ENCODE measurements around the gene FOXD1. TPM values are rescaled to one million over a fixed set of nuclear protein-coding genes. Genes with fewer than 3 reads are reported as not detected.
"Not testable (repeated sequence)": the region's sequence is repeated elsewhere in the genome, so short reads cannot be mapped to it uniquely, and the experiment has no call there.

FOXD1 gene
- total and polyA plus RNA-seq, 4 donors, result 0.25 to 15.2 (median 8.3) TPM

DNA sequence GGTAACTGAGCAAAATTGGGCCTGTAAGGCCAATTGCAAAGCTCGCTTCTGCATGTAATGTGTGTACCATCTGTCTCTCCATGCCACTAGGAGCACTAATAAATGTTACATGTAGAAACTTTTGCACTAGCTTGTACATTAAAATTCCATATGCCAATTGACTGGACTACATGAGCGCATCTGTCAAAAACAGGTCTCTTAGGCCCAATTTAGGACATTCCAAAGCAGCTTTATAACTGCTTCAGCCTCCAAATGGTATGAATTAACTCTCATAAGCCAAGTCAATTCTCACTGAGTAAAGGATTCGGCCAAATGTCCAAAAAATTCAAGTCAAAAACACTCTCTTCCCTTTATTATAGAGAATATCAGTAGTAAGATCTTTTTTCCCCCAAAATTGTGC is 23.5 kb upstream of the FOXD1 start:
- no peak overlapping the region for H3K4me3 ChIP-seq (ENCODE audit: low read length in 2 of 2)
- H3K27ac ChIP-seq (ENCODE audit: low read depth in 1 of 2, low read length in 2 of 2), result no peak overlapping the region
- intact Hi-C loops (cut with DNase I), result no loop called here
- no peaks in the 10 kb centered on the region for H3K27me3 ChIP-seq (ENCODE audit: control insufficient read depth in 1 of 2, insufficient read depth in 2 of 2, low read length in 1 of 2)
- DNase-seq (no peak), ATAC-seq (ENCODE audit: low FRiP score) (no peak)
- H3K9me3 ChIP-seq (ENCODE audit: control insufficient read depth, low read length), result no peaks in the 10 kb centered on the region
- no peaks in the 10 kb centered on the region for H3K36me3 ChIP-seq (ENCODE audit: control insufficient read depth in 1 of 2, insufficient read depth in 2 of 2, low read length in 1 of 2)
- no peaks in the 10 kb centered on the region for H3K4me1 ChIP-seq (ENCODE audit: control insufficient read depth in 1 of 2, insufficient read depth in 2 of 2, low read length in 2 of 2)
- 63 to 96% methylated on average over 3 of the region's 3 CpGs for WGBS, 2 donors

GRCh38 chr5:73471654-73472053 is 23.1 kb upstream of the FOXD1 start:
- ATAC-seq (ENCODE audit: low FRiP score) (no peak), DNase-seq (no peak)
- no peaks in the 10 kb centered on the region for H3K36me3 ChIP-seq (ENCODE audit: control insufficient read depth in 1 of 2, insufficient read depth in 2 of 2, low read length in 1 of 2)

DNA sequence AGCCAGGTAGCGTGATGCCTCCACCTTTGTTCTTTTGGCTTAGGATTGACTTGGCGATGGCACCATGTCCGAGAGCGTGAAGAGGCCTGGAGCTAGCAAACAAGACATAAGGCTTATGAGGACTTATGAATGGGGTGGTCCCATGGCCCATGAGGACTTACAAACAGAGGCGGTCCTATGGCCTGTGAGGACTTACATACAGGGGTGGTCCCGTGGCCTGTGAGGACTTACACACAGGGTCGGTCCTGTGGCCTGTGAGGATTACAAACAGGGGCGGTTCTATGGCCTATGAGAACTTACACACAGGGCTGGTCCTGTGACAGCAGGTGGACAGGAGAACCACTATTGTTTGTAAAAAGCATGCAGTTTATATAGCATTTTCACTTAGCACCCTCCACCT is 21.3 kb upstream of the FOXD1 start:
- Histone ChIP-seq H3K9me3 (ENCODE audit: control insufficient read depth, low read length) (no peaks in the 10 kb centered on the region), H3K4me1 (ENCODE audit: control insufficient read depth in 1 of 2, insufficient read depth in 2 of 2, low read length in 2 of 2) (no peaks in the 10 kb centered on the region), H3K27ac (ENCODE audit: low read depth in 1 of 2, low read length in 2 of 2) (no peak overlapping the region), H3K36me3 (ENCODE audit: control insufficient read depth in 1 of 2, insufficient read depth in 2 of 2, low read length in 1 of 2) (no peaks in the 10 kb centered on the region), H3K27me3 (ENCODE audit: control insufficient read depth in 1 of 2, insufficient read depth in 2 of 2, low read length in 1 of 2) (no peaks in the 10 kb centered on the region), H3K4me3 (ENCODE audit: low read length in 2 of 2) (no peak overlapping the region)
- no peak for DNase-seq
- ATAC-seq (ENCODE audit: low FRiP score), result no peak
- 94 to 96% methylated on average over 8 of the region's 8 CpGs for WGBS, 2 donors
- intact Hi-C loops (cut with DNase I), result no loop called here

More at GRCh38 chr5:73471654-73472053, 23.1 kb upstream of the FOXD1 start:
- no peak overlapping the region for H3K4me3 ChIP-seq (ENCODE audit: low read length in 2 of 2)
- no peaks in the 10 kb centered on the region for H3K9me3 ChIP-seq (ENCODE audit: control insufficient read depth, low read length)
- no peak overlapping the region for H3K27ac ChIP-seq (ENCODE audit: low read depth in 1 of 2, low read length in 2 of 2)
- H3K4me1 ChIP-seq (ENCODE audit: control insufficient read depth in 1 of 2, insufficient read depth in 2 of 2, low read length in 2 of 2), result no peaks in the 10 kb centered on the region
- H3K27me3 ChIP-seq (ENCODE audit: control insufficient read depth in 1 of 2, insufficient read depth in 2 of 2, low read length in 1 of 2), result no peaks in the 10 kb centered on the region
- intact Hi-C loops (cut with DNase I), result no loop called here

- 83 to 87% methylated on average over 3 of the region's 3 CpGs for WGBS, 2 donors
- H3K9me3 ChIP-seq (ENCODE audit: control insufficient read depth, low read length); DNase-seq; intact Hi-C loops (cut with DNase I); H3K4me1 ChIP-seq (ENCODE audit: control insufficient read depth in 1 of 2, insufficient read depth in 2 of 2, low read length in 2 of 2); H3K27ac ChIP-seq (ENCODE audit: low read depth in 1 of 2, low read length in 2 of 2); ATAC-seq (ENCODE audit: low FRiP score); H3K27me3 ChIP-seq (ENCODE audit: control insufficient read depth in 1 of 2, insufficient read depth in 2 of 2, low read length in 1 of 2); H3K4me3 ChIP-seq (ENCODE audit: low read length in 2 of 2); H3K36me3 ChIP-seq (ENCODE audit: control insufficient read depth in 1 of 2, insufficient read depth in 2 of 2, low read length in 1 of 2): not testable (repeated sequence)
These were observed 20.1 kb upstream of the FOXD1 start for GRCh38 chr5:73468638-73469037.

- intact Hi-C loops (cut with DNase I), result no loop called here
- ATAC-seq (ENCODE audit: low FRiP score) (peak; percentile 82), DNase-seq (no peak)
- no peaks in the 10 kb centered on the region for H3K36me3 ChIP-seq (ENCODE audit: control insufficient read depth in 1 of 2, insufficient read depth in 2 of 2, low read length in 1 of 2)
- H3K27me3 ChIP-seq (ENCODE audit: control insufficient read depth in 1 of 2, insufficient read depth in 2 of 2, low read length in 1 of 2), result no peaks in the 10 kb centered on the region
- H3K4me3 ChIP-seq (ENCODE audit: low read length in 2 of 2), result no peak overlapping the region
- no peaks in the 10 kb centered on the region for H3K4me1 ChIP-seq (ENCODE audit: control insufficient read depth in 1 of 2, insufficient read depth in 2 of 2, low read length in 2 of 2)
- H3K9me3 ChIP-seq (ENCODE audit: control insufficient read depth, low read length), result no peaks in the 10 kb centered on the region
- 47% methylated on average over 7 of the region's 7 CpGs for WGBS, 2 donors
- no peak overlapping the region for H3K27ac ChIP-seq (ENCODE audit: low read depth in 1 of 2, low read length in 2 of 2)
These were observed 15.6 kb upstream of the FOXD1 start for GRCh38 chr5:73464016-73464745.

DNA sequence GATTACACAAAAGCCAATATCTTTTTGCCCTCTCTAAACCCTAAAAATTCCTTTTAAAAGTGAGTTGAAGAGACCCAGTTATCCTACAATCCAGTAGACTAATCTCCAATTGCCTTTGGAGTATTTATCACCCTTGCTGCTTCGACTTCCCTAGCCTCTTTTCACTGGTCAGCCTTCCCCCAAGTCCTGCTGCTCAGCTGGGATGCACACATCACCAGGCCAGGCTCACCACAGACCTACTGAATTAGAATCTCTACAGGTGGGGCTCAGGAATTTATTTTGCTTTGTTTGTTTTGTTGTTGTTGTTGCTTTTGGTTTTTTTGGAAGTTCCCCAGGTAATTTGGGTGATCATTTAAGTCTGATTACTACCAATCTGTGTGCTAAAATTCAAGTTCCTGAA is 11.6 kb upstream of the FOXD1 start:
- no peaks in the 10 kb centered on the region for H3K27me3 ChIP-seq (ENCODE audit: control insufficient read depth in 1 of 2, insufficient read depth in 2 of 2, low read length in 1 of 2)
- H3K36me3 ChIP-seq (ENCODE audit: control insufficient read depth in 1 of 2, insufficient read depth in 2 of 2, low read length in 1 of 2), result no peaks in the 10 kb centered on the region
- DNase-seq (no peak), ATAC-seq (ENCODE audit: low FRiP score) (no peak)
- no peaks in the 10 kb centered on the region for H3K4me1 ChIP-seq (ENCODE audit: control insufficient read depth in 1 of 2, insufficient read depth in 2 of 2, low read length in 2 of 2)
- H3K27ac ChIP-seq (ENCODE audit: low read depth in 1 of 2, low read length in 2 of 2), result no peak overlapping the region
- no peak overlapping the region for H3K4me3 ChIP-seq (ENCODE audit: low read length in 2 of 2)
- 85 to 91% methylated on average over 1 of the region's 1 CpG for WGBS, 2 donors
- H3K9me3 ChIP-seq (ENCODE audit: control insufficient read depth, low read length), result peaks cover 2% of the 10 kb centered on the region
- intact Hi-C loops (cut with DNase I), result no loop called here

DNA sequence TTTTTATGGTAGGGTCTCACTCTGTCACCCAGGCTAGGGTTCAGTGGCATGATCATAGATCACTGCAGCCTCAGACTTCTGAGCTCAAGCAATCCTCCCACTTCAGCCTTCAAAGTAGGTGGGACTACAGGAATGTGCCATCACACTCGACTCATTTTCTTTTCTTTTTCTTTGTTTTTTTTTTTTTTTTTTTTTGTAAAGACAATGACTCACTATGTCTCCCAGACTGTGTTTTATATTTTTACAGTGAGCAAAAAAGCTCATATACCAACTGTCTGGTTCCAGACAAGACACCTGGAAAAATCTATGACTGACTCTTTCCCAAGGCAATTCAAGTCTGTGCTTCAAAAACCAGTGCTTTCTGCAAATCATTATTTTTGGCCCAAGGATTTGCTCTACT is 10.8 kb upstream of the FOXD1 start:
- Histone ChIP-seq H3K27ac (ENCODE audit: low read depth in 1 of 2, low read length in 2 of 2) (no peak overlapping the region), H3K4me1 (ENCODE audit: control insufficient read depth in 1 of 2, insufficient read depth in 2 of 2, low read length in 2 of 2) (no peaks in the 10 kb centered on the region), H3K36me3 (ENCODE audit: control insufficient read depth in 1 of 2, insufficient read depth in 2 of 2, low read length in 1 of 2) (no peaks in the 10 kb centered on the region), H3K9me3 (ENCODE audit: control insufficient read depth, low read length) (peaks cover 2% of the 10 kb centered on the region), H3K4me3 (ENCODE audit: low read length in 2 of 2) (no peak overlapping the region), H3K27me3 (ENCODE audit: control insufficient read depth in 1 of 2, insufficient read depth in 2 of 2, low read length in 1 of 2) (no peaks in the 10 kb centered on the region)
- intact Hi-C loops (cut with DNase I), result no loop called here
- DNase-seq (no peak), ATAC-seq (ENCODE audit: low FRiP score) (no peak)
- 25 to 35% methylated on average over 1 of the region's 1 CpG for whole genome bisulfite sequencing, 2 donors

DNA sequence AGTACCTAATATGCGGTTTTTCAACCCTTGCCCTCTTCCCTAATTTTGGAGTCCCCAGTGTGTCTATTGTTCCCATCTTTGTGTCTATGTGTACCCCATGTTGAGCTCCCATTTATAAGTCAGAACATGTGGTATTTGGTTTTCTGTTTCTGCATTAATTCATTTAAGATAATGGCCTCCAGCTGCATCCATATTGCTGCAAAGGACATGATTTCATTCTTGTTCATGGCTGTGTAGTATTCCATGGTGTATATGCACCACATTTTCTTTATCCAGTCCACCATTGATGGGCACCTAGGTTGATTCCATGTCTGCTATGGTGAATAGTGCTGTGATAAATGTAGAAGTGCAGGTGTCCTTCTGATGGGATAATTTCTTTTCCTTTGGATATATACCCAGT is 7.9 kb upstream of the FOXD1 start:
- H3K27ac ChIP-seq (ENCODE audit: low read depth in 1 of 2, low read length in 2 of 2); DNase-seq; intact Hi-C loops (cut with DNase I); H3K9me3 ChIP-seq (ENCODE audit: control insufficient read depth, low read length); H3K36me3 ChIP-seq (ENCODE audit: control insufficient read depth in 1 of 2, insufficient read depth in 2 of 2, low read length in 1 of 2); H3K4me3 ChIP-seq (ENCODE audit: low read length in 2 of 2); H3K27me3 ChIP-seq (ENCODE audit: control insufficient read depth in 1 of 2, insufficient read depth in 2 of 2, low read length in 1 of 2); ATAC-seq (ENCODE audit: low FRiP score); H3K4me1 ChIP-seq (ENCODE audit: control insufficient read depth in 1 of 2, insufficient read depth in 2 of 2, low read length in 2 of 2): not testable (repeated sequence)
- 76 to 90% methylated on average over 1 of the region's 1 CpG for WGBS, 2 donors

GRCh38 chr5:73454379-73455036 is 5.9 kb upstream of the FOXD1 start:
- intact Hi-C loops (cut with DNase I), result loop anchor here (5.0 kb wide), 3 partner anchors 237 to 497 kb away; partner anchors contain the start of gene FCHO2 (in 1 of the 2)
- Histone ChIP-seq H3K4me3 (ENCODE audit: low read length in 2 of 2) (no peak overlapping the region), H3K27me3 (ENCODE audit: control insufficient read depth in 1 of 2, insufficient read depth in 2 of 2, low read length in 1 of 2) (no peaks in the 10 kb centered on the region), H3K4me1 (ENCODE audit: control insufficient read depth in 1 of 2, insufficient read depth in 2 of 2, low read length in 2 of 2) (no peaks in the 10 kb centered on the region), H3K36me3 (ENCODE audit: control insufficient read depth in 1 of 2, insufficient read depth in 2 of 2, low read length in 1 of 2) (no peaks in the 10 kb centered on the region), H3K9me3 (ENCODE audit: control insufficient read depth, low read length) (peaks cover 2% of the 10 kb centered on the region), H3K27ac (ENCODE audit: low read depth in 1 of 2, low read length in 2 of 2) (no peak overlapping the region)
- 49 to 52% methylated on average over 6 of the region's 6 CpGs for WGBS, 2 donors
- ATAC-seq (ENCODE audit: low FRiP score), result no peak
- DNase-seq, result no peak
